Keratinocyte (primary cell): ENCODE results near the gene SPR.

Source experiments
- CTCF ChIP-seq, 3 experiments: IDR thresholded peaks in 1 of 3; conservative IDR thresholded peaks in 1 of 3; optimal IDR thresholded peaks in 1 of 3; 2 replicates in 2 of 3; 3 replicates in 1 of 3; pipeline versions ENCODE3 to v1.5.1; 2011; ENCODE audit warnings: low read length in 3 of 3, mild to moderate bottlenecking in 3 of 3, moderate library complexity in 2 of 3, control low read depth in 1 of 3, inconsistent platforms in 1 of 3; ENCODE audit not compliant: insufficient read depth in 2 of 3; ENCODE audit errors: extremely low read depth in 1 of 3
- EZH2 ChIP-seq: IDR thresholded peaks from one replicate; pipeline ENCODE4 v1.6.1; 2012; ENCODE audit warnings: inconsistent platforms, mild to moderate bottlenecking, low read length, moderate library complexity

- TF ChIP-seq CTCF (optimal IDR thresholded peaks at IDR 0.05 in 1 of 3, IDR thresholded peaks at IDR 0.05 in 1 of 3, conservative IDR thresholded peaks at IDR 0.05 in 1 of 3; ENCODE audit: extremely low read depth in 1 of 3, insufficient read depth in 2 of 3, low read length in 3 of 3): no peak
- no peak for TF ChIP-seq EZH2
Measured at GRCh38 chr2:72843301-72843700, 43.9 kb upstream of the SPR start.
